CD4-positive, alpha-beta T cell treated with Interleukin-17A for 1 hour (primary cell): ENCODE measurements around the gene APP.

Experiments used
- DNase-seq: peaks from one replicate; pipeline ENCODE4 v3.0.0-alpha.2; 2020

The APP gene

GRCh38 chr21:25895565-25896205 is 274.9 kb downstream of the APP start:
- peak; percentile 38 for DNase-seq

DNA sequence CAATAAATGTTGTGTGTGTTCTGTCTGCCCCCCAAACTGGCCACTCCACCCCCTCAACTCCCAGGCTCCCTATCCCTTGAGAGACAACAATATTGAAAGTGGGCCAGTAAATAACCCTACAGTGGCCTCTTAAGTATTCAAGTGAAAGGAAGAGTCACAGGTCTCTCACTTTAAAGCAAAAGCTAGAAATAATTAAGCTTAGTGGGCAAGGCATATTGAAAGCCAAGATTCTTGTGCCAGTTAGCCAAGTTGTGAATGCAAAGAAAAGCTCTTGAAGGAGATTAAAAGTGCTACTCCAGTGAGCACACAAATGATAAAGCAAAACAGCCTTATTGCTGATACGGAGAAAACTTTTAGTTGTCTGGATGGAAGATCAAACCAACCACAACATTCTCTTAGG is 277.4 kb downstream of the APP start:
- no peak for DNase-seq

- no peak for DNase-seq
Observed at GRCh38 chr21:25891596-25891995, 279.0 kb downstream of the APP start.

DNA sequence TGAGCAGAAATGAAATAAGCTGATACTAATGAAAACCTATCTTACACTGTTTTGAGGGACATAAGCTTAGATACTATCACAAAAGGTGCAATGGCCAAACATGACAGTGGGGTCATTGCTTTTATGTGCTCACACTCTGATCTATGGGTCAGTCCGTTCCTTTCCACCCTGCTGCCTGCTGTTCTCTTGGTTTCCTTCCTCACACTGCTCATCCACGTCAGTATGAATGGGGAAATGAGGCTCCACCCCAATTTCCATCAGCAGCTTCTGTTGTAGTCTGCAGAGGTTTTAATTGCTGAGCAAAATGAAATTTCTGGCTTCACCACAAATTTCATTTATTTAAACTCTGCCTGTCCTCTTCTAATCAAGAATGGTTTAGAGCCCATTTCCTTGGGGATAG is 280.6 kb downstream of the APP start:
- DNase-seq, result no peak

GRCh38 chr21:25888711-25889110 is 281.9 kb downstream of the APP start:
- DNase-seq, result no peak

GRCh38 chr21:25887646-25888306 is 282.8 kb downstream of the APP start:
- DNase-seq, result no peak

DNA sequence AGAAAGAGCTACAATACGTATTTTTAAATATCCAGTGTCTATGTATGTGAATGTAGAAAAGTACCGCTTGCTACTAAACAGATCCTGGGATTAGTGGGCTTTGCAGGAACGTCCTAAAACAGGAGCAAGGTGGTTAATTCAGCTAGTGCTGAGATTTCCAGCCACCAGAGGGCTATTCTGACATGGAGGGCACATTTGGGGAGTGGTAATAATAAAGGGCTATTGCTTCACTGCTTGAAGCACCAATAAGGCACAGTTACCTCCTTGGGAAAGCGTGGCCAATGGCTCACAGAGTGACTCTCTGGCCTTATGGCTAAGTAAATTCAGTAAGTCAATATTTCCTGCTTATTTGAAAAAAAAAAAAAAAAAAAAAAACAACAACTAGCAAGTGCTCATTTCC is 283.4 kb downstream of the APP start:
- DNase-seq, result no peak

GRCh38 chr21:25885880-25886279 is 284.7 kb downstream of the APP start:
- DNase-seq, result no peak

DNA sequence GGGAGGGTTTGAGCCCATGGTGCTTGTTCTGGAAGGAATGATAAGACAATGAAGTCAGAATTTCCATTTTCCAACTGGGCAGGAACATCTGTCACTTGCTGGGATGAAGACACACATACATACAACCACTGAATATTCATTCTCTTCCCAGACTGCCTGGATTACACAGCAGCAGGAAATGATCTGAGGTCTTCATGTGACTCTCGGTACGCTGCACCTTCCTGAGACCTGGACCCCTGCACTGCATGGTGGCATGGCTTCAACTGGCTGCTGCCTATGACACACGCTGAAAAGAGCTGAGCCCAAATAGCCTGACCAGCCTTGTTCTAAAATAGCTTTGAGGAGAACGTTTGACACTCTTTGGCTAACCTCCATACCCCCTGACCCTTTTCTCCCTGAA is 285.2 kb downstream of the APP start:
- DNase-seq, result no peak

- DNase-seq, result no peak
Observed at GRCh38 chr21:25884311-25884710, 286.3 kb downstream of the APP start.

- DNase-seq, result peak; percentile 61
Observed at GRCh38 chr21:25881524-25882376, 288.8 kb downstream of the APP start.

- no peak for DNase-seq
Observed at GRCh38 chr21:25879203-25879602, 291.4 kb downstream of the APP start.

DNA sequence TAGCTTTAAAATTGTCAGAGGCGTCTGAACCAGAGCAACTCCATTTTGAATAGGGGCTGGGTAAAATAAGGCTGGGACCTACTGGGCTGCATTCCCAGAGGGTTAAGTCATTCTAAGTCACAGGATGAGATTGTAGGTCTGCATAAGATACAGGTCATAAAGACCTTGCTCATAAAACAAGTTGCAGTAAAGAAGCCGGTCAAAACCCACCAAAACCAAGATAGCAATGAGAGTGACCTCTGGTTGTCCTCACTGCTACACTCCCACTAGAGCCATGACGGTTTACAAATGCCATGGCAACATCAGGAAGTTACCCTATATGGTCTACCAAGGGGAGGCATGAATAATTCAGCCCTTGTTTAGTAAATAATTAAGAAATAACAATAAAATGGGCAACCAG is 292.2 kb downstream of the APP start:
- no peak for DNase-seq

DNA sequence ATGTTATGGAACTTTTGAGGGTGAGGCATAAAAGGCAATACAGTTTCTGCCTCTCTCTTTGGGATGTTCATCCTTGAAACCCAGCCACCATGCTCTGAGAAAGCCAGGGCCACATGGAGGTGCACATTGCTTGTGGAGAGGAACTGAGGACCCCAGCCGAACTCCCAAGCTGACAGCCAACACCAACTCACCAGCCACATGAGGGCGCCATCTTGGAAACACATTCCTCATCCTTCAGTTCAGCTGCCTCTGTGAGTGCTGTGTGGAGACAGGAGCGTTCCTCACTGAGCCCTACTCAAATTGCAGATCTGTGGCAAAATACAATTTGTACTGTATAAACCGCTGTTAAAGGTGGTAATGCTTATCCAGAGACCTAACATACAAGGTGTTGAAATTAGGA is 298.3 kb downstream of the APP start:
- DNase-seq, result no peak

GRCh38 chr21:25871566-25871965 is 299.0 kb downstream of the APP start:
- no peak for DNase-seq

DNA sequence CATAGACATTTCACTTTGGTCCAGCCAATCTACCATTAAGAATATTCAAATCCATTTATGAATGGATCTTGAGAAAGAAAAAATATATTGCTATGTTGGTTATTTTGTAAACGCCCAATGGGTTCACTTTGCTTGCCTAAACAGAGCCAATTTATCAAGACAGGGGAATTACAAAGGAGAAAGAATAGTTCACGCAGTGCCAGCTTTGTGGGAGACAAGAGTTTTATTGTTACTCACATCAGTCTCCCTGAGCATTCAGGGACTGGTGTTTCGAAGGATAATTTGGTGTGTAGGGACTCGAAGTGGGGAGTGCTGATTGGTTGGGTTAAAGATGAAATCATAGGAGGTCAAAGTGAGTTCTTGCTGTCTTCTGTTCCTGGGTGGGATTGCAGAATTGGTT is 300.5 kb downstream of the APP start:
- no peak for DNase-seq

- no peak for DNase-seq
Observed at GRCh38 chr21:25867061-25867460, 303.5 kb downstream of the APP start.

DNA sequence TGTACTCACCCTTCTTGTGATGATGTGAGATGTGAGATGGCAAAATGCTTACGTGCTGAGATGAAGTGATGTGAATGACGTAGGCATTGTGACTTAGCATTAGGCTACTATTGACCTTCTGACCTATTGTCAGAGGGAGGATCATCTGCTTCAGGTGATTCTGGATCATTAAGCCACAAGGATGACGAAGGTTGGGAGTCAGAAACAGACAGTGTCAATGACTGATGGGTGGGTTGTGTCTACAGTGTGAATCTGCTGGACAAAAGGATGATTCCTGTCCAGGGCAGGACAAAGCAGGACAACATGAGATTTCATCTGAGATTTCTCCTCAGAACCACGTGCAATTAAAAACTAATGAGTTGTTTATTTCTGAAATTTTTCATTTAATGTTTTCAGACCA is 306.8 kb downstream of the APP start:
- DNase-seq, result no peak

- DNase-seq, result no peak
Observed at GRCh38 chr21:25863031-25863430, 307.5 kb downstream of the APP start.

GRCh38 chr21:25862596-25862995 is 308.0 kb downstream of the APP start:
- DNase-seq, result peak; percentile 28

DNA sequence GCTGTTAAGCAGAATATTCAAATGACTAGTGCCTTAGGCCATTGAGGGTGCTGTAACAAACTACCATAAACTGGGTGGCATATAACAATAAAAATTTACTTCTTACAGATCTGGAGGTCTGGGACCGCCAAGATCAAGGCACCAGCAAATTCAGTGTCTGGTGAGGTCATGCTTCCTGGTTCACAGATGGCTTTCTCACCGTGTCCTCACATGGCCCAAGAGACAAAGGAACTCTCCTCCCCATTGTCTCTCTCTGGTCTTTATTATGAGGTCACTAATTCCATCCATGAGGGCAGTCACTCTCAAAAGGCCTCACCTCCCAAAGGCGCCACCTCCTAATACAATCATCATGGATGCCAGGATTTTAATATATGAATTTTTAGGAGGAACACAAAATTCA is 308.5 kb downstream of the APP start:
- no peak for DNase-seq

DNA sequence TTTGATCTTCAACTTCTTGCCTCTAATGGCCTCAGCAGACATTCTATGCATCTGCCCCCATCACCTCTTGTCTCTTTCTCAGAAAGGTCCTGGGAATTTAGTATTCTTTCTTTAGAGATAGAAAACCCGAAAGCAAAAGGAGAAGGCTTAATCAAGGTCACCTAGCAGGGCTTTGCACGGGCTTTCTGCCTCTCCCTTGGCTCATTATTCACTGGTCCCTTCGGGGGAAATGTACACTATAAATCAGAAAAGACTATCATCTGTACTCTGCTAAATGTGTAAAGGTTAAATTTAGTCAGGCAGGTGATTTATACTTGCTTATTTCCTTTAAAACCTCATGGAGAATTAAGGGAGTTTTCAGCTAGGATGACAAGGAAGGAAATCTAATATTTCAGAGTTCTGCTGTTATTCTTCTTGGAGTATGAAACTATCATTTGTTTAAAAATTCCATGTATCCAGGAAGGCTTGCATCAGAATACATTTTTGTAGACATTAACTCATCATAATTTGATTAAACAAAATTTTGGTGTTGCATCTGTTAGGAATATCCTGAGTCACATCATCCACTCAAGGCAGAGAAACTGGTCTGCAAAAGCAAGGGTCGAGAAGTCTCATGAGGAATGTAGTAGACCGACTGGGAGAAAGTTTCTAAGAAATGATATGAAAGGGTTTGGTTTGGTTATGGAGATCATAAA is 311.2 kb downstream of the APP start:
- DNase-seq, result no peak

DNA sequence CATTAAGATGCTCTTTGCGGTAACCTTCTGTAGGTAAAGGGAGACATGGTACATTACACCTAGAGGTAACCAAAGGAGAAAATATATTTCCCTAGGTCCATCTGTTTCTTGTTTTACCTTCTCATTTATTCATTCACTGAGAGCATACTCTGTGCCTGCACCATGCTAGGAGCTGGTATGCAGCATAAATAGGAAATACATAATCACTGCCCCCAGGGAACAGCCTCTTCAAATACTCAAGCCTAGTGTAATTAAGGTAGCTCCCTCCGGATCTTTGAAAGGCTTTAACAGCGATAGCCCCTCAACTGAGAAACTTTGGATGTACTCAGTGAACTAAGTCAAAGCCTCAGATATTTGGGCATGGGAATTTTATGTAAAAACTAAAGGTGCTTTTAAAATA is 312.2 kb downstream of the APP start:
- no peak for DNase-seq
